Dermis blood vessel endothelial cell (primary cell): ENCODE data around the gene NUDCD2. TPM values are rescaled to one million over a fixed set of nuclear protein-coding genes. Genes with fewer than 3 reads are reported as not detected.

Experiments used
- DNase-seq: peaks from one replicate; pipeline ENCODE4 v3.0.0; 2010
- total RNA-seq: library from RNA; depleted of rRNA; stranded (reverse); fragments of >200 nt; gene quantifications from 2 replicates; pipeline ENCODE4 v1.2.3, GENCODE V29; 2014

The NUDCD2 gene, protein sequence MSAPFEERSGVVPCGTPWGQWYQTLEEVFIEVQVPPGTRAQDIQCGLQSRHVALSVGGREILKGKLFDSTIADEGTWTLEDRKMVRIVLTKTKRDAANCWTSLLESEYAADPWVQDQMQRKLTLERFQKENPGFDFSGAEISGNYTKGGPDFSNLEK
- total RNA-seq = 2.9 and 7.6 TPM in 2 replicates

DNA sequence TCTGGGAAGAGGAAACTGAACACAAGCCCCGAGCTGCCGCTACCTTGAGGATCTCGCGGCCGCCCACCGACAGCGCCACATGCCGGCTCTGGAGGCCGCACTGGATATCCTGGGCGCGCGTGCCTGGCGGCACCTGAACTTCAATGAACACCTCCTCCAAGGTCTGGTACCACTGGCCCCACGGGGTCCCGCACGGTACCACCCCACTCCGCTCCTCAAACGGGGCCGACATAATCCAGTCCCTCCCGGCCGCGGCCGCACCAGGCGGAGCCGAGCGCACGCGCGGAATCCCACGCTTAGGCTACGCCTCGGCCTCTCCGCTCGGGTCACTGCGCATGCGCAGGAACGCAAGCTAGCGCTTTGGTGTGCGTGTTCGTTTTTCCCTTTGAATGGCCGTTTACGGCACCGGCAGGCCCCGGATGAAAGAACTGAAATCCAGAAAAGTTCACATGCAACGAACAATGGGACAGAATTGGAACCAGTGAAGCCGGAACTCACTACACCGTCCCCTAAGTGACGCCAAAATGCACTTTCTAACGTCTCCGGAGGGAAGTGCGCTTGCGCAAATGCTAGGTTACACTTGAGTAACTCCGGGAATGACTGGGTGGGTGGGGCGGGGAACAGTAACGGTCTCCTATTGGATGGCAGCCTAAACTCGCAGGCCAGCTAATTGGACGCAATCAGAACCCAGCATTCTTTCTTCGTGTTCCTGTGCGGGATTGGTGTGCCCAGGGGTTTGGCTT, at the start of gene NUDCD2:
Gene NUDCD2, minus strand, starts transcription at position 284 of the 743 bp plus-strand sequence. Its CDS starts 52 bp downstream, at position 232.
- peak; percentile 99 for DNase-seq

DNA sequence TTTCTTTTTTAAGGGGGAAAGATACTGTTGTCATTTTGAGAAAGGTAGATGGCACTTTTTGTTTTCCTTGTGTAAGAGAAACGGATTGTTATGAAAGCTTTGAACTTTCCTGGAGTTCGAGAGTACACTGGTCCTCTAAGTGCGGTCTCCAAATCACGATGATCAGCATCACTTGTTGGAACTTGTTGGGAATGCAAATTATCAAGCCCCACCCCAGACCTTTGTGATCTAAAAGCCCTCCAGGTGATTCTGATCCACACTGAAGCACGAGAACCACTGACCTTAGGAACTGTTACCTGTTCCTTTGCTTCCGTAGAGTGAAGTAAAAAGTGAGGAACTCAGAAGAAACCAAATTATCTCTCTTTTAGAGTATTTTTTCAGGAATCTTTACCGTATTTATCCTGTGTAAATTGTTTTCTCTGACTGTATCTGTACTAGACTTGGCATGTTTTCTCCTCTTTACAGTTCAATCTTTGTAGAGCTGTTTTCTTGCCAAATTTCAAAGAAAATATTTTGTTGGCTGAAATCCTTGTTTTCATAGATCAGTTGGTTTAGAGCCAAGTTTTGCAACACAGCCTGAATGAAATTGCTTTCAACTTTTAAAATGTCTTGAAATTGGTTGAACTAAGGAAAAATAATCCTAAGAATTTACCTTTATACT, 49.5 kb upstream of the NUDCD2 start:
- peak; percentile 59 for DNase-seq

DNA sequence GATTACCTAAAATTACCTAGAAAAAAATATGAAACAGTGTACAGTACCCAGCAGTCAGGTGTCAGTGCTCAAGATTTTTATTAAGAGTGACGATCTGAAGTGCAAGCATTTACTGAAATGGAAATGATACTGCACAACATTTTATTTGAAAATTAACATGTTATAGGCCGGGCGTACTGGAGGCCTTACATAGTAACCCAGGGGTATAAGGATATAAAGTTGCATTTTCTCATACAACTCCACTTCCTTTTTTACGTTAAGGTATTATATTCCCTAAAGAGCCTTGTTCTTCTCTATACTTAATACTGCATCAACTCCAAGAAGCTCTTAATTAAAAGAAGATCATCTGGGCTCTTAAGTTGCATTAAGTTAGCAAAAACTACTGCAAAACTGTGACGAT, 48.9 kb upstream of the NUDCD2 start:
- peak; percentile 7 for DNase-seq

DNA sequence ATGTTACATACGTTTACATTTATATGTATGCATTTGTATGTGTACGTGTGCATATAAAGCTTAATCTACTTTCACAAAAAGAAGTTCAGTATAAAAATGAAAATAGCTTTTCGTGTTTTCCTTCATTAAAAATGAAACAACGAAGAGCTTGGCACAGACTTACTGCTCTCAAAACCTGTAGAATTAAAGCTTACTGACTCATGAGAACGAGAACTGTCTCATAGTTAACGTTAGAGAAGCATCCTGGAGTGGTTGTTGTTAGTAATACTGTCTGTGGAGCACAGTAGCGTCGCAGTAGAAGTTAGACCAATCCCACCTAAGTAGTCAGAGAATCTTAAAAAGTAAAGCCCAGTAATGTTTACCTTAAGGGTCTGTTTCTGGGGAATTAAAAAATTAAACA, 46.8 kb upstream of the NUDCD2 start:
- peak; percentile 52 for DNase-seq

DNA sequence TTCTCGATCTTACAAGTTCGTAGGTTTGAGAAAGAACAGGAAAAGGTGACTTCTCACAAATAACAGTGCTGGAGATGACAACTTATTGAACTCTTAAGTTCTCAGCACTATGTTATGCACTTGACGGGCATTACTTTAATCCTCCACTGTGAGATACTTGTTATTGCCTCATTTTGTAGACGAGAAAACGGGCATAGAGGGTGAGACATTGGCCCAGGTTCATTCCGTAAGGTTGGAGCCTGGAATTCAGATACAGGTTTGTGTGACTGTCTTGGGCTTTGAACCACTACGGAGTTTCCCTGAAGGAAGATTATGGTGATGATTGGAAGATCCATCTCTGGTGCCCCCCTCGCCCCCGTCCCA, 46.2 kb upstream of the NUDCD2 start:
- no peak for DNase-seq

DNA sequence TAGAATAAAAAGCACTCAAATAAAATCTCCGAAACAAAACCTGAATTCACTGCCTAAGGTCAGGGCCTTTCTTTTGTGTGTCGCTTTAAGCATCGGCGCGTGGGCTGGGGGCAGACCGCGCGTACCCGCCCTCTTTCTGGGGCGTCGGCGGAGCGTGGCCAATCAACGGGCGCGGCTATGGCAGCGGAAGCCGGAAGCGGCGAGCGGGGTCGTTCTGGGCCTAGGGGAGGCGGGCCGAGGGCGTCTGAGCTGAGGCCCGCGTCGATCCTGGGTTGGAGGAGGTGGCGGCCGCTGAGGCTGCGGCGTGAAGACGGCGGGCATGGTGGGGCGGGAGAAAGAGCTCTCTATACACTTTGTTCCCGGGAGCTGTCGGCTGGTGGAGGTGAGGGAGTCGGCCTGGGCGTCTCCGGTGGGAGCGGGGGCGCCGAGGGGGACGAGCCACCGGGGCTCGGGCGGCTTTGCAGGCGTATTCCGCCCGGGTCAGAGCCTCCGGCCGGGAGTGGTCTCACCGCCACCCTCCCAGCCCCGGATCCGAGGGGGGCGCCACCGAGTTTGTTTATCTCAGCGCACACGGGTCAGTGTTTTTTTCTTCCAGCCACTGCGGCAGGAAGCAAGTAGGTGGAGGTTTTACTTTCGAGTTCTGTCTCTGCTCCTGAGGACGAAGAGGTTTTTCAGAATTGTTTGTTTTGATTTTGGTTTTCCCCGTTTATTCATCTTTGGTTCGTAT, 45.6 kb upstream of the NUDCD2 start, which contains the start of gene MAT2B:
Gene MAT2B, plus strand, starts transcription at position 252 of the 727 bp plus-strand sequence. Its CDS starts 68 bp downstream, at position 320.
- DNase-seq = peak; percentile 97

DNA sequence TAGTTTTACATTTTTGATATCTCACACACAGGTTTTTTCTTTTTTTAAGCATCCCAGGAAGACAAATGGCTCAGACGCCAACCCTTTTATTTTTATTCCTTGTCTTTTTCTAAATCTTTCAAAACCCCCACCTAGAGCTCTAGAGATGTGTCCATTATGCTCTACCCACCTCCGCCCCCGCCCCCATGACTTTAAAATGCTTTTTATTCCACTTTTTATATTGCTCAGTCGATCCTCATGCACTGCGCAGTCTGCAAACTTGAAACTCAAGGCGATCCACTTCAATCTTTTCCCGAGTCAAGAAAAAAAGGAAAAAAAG, 45.1 kb upstream of the NUDCD2 start:
- DNase-seq = no peak

DNA sequence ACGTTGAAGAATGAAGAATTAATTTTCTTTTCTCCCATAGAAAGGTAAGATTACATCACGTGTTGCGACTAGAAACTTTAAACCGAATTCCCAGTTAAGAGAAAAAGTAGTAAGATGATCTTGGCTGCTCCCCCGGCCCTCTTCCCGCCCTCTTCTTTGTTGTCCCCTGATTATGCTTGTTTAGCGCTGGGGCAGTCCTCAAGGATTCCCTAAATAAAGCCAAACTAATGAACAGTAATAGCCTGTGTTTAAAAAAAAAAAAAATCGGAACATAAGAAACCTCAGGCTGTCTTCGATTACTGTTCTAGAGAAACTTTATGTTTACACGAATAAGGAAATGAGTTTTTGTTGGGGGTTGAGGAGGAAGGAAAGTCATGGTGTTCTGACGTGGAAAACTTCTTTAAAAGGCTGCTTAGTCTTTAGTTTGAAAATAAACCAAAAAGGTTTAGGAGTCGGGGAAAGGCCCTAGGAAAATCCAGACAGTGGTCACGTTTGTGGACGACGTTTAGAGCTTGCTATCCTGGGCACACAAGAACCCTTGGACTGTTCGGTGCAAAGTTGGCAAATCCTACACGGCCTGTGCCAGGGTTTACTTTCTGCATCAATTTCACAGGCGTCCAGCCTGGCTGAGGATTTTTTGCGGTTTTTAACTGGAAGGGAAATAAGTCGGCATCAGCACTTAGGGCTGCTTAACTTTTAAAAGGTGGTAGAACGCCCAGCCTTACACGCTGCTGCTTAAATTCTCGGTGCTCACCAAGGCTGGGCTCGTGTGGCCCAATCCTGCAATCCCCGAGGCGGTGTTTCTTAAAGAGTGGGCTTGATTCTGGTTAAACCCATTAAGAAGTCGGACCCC, 44.4 kb upstream of the NUDCD2 start:
- DNase-seq = peak; percentile 59

DNA sequence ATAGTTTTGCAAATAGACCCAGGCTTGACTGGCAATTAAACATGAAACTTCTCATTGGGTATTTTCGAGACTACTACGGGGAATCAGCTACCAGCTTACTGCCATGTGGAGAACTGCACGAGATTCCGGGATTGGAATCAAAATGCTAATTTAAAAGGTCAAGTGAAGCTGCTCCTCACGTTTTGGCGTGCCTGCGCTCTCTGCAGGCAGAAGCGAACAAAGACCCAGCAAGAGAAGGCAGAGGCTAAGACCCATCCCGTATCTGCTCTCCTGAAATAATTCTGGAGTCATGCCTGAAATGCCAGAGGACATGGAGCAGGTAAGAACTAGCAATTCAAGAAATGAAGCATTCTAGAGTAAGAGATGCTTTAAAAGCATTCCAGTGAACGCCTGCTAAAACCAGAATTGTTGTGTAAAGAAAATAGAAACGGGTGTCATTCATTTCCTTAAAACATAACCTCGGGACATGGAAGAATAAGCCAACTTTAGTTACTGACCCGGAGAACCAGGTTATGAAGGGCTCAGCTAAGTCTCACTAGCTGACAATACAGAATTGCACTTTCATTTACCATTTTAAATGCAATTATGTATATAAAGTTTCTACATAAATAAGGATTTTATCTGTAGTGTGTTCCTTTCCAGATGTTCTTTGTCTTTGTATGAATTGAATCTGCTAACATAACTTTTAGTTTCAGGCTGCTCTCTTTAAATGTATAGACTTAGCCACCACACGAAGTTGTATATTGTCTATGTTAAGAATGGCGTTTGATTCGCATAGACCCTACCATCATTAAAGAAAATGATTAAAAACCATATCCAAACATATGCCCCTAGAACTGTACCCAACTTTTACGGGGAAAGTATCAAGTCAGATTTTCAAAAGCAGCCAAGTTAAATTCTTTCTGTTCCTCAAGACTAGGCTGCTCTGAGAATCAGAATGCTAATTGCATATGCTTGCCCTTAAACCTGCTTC, 43.5 kb upstream of the NUDCD2 start:
- DNase-seq = peak; percentile 84

DNA sequence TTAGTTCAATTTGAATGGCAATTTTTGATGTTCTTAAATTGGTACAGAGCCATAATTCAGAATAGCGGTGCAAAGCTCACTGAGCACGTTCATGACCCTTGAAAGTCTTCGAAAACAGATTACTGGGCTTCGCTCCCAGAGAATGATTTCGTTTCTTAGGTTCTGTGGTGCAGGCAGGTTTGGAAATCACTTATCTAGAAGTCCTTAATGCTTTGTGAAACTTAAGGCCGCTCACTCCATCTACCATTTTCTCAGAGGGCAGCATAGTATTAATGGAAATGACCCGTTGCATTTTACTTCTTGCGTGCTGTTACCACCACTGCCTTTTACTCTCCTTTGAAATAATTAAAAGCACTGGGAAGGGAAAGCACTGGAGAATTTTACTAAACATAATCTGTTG, 42.6 kb upstream of the NUDCD2 start:
- DNase-seq = no peak

DNA sequence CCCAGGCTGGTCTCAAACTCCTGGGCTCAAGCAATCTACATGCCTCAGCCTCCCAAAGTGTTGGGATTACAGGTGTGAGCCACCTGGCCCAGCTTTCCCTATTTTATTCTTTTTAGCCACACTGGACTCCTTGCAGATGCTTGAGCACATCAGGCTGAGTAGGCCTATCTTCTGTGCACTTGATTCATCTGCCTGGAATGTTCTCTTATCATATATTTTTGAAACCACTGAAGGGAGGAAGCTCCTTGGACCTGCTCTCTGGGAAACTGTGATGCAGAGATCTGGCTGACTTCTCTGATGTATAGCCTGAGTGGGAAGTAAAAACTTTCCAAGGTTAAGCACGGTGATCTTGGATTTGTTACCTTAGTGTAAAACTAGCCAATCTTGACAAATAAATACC, 39.0 kb upstream of the NUDCD2 start:
- no peak for DNase-seq

DNA sequence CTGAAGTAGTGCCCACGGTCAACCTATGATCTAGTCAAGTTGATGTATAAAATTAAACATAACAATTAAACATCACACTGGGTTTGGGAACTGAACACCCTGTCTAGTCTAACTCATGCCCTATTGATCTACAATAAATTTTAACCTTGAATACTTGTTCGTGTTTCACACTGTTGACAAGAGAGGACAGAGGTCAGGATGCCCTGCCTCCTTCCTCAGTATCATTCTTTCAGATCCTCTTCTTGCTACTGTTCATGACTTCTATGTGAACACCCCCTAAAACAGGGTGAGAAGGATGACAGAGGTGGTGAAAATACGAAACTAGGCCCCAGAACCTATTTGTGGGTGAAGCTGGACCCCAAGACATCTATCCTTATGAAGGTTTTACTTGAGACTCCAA, 37.4 kb upstream of the NUDCD2 start:
- DNase-seq = no peak

DNA sequence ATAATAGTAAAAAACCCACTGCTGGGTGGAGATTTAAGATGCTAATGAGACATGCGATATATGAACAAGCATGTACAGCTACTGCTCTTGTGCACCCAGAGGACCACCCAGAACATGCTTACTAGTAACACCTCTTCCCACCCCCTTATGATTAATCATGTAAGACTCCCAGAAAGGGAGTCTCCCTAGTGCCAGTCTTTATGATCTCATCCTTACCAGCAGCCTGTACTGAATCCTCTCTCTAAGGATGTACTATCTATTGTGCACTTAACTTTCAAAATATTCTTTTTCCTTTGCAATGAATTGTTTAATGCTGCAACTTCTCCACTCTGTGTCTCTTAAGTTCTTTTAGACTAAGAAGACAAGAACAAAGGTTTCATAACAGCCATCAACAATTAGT, 36.4 kb upstream of the NUDCD2 start:
- no peak for DNase-seq

DNA sequence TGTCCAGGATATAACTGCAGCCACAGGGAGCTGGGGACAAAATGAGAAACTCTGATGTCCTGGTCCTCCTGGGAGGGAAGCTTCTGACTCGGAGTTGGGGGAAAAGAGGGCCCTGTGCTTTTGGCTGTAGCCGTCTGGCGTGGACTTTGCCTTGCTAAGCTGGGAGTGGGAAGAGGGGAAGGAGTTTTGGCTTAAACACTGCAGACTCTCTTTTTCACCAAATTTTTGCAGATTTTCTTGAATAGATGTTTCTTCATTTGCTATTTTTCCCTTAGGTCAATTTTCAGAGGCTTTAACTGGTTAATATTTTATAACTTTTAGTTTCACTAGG, 29.8 kb upstream of the NUDCD2 start:
- no peak for DNase-seq

DNA sequence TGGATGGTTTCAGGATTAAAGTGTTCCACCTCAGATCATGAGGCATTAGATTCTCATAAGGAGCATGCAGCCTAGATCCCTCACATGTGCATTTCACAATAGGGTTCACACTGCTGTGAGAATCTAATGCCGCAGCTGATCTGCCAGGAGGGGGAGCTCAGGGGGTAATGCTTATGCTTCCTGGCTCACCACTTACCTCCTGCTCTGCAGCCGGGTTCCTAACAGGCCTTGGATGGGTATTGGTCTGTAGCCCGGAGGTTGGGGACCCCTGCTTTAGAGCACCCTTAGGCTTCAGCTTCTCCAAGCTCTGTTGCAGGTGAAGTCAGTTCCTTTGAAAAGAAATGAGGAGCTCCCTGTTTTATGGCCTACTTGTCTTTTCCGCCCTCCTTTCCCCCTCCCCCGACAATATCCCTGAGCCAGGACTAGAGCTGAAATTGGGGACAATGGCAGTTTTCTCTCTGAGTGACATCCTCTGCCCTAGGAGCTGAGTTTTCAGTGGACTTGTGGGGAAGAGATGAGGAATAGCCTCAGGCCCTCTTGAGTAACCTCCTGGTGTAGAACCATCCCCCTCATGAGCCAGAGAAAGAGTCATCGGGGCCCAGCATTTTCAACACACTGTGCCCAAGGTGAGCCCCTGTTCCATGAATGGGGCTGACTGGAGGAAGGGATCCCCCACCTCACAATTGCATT, 29.3 kb upstream of the NUDCD2 start:
- DNase-seq = peak; percentile 35

DNA sequence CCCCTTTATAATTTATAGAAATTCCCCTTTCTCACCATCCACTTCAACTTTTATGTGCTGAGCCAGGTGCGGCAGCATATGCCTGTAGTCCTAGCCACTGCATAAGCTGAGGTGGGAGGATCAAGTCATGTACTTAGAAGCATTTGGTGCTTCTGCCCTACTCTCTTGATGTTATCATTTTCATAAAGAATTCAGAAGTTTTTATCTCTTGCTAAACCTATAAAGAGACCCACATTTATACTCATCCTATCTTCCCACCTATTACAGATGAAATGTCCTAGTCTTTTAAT, 19.0 kb upstream of the NUDCD2 start:
- DNase-seq = no peak

DNA sequence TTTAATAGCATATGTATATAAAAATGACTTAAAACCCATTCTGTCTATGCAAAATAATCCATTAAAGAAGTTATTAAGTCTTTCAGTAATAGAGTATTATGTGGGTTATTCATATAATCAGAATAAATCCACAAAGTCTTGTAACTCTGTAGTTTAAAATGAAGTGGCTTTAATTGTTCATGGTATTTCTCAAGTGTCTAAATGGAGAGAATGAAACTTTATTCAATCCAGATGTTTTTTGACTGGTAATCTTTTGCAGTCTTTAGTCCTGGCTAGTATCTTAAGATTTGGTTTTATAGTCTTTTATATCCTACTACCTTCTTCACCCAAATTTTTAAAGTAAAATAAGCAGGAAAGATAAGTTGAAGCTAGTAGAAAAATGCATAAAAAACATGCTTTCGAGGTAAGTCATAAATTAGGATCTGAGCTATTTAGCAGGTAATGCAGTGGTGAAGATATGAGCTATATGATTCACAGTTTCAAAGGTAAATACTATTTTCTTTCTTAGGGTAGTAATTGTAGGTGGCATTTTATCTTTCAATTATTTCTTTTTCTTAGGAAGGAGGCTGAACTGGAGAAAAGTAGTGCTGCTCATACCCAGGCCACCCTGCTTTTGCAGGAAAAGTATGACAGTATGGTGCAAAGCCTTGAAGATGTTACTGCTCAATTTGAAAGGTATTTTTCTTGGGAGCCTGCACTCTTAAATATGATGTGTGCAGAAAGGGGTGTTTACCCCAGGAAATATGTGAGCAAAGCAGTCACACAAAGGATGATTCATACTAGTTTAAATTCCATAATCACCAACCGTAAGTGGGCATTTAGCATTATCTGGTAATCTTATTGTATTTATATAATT, 18.5 kb upstream of the NUDCD2 start:
- DNase-seq = peak; percentile 51

DNA sequence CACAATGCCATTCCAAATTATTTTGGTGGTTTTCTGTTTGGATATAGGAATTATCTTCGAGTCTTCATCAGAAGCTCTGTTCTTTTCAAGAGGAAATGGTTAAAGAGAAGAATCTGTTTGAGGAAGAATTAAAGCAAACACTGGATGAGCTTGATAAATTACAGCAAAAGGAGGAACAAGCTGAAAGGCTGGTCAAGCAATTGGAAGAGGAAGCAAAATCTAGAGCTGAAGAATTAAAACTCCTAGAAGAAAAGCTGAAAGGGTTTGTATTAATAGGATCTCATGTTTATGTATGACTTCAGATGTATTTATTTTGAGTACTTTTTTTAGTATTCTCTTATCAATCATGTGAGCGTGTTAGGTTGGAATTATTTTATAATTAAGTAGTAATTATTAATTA, 15.5 kb upstream of the NUDCD2 start:
- DNase-seq = no peak

DNA sequence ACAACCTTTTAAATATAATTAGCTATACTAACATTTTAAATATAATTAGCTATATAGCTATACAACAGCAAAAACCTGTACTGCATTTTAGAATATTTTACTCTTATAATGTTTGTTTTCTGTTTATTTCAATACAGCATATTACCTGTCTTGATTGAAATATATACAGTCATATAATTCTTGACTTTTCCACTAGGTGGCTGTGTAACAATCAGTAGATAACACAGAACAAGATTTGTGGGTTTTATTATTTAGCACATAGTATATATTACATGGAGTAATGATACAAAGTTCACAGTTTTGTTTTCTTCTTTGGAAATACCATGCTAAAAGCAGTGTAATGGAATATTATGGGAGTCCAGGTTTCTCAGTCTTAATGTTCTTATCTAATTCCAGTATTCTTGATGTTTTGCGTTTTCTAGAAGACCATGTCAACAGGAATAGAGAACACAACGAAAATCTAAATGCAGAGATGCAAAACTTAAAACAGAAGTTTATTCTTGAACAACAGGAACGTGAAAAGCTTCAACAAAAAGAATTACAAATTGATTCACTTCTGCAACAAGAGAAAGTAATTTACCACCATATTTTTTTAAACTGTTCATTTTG, 13.8 kb upstream of the NUDCD2 start:
- DNase-seq = peak; percentile 41

DNA sequence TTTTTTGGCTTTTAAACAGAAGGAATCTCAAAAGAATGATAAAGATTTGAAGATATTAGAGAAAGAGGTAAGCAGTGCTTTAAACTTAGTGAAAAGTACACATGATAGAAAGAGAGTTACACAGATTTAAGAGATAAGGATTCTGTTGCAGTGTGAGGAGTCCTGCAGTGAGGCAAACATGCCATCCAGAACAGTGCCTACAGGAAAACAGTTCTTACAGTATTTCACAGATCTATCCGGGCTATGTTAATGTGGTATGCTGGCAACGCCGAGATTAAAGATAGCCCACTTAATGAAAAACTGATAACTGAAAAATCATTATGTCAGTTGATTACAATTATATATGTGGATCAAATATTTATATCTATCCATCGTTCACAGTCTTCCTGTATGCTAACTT, 7.8 kb upstream of the NUDCD2 start:
- DNase-seq = no peak
